Left lung (tissue), 10 donors: ENCODE results near the gene TLK1. TPM values are rescaled to one million over a fixed set of nuclear protein-coding genes. Genes with fewer than 3 reads are reported as not detected.

ENCODE experiments used
- ATAC-seq: fragments of 200-7000 bp; cut with Tn5 transposase; one replicate; pipeline ENCODE4 v1.9.1; 2020; ENCODE audit warnings: moderate library complexity
- DNase-seq, 4 donors: peaks; one replicate each; pipeline ENCODE4 v3.0.0-alpha.2; 2013 to 2020
- H3K27ac ChIP-seq, 2 donors: fragments of 200-600 bp; sonication (generic) in 1 of 2; one replicate each; pipeline versions ENCODE4 v1.5.0 to v1.8.0; 2020 to 2021
- H3K27me3 ChIP-seq, 2 donors: fragments of 200-600 bp; sonication (generic) in 1 of 2; one replicate each; pipeline versions ENCODE4 v1.5.0 to v1.8.0; 2020 to 2021
- H3K36me3 ChIP-seq, 2 donors: fragments of 200-600 bp; sonication (generic) in 1 of 2; one replicate each; pipeline versions ENCODE4 v1.5.0 to v1.8.0; 2020 to 2021
- H3K4me1 ChIP-seq, 2 donors: fragments of 200-600 bp; one replicate each; pipeline ENCODE4 v1.8.0; 2021
- H3K4me3 ChIP-seq, 2 donors: fragments of 200-600 bp; sonication (generic) in 1 of 2; one replicate each; pipeline versions ENCODE4 v1.5.0 to v1.8.0; 2020 to 2021; ENCODE audit warnings: mild to moderate bottlenecking in 1 of 2
- H3K9me3 ChIP-seq, 2 donors: fragments of 200-600 bp; sonication (generic) in 1 of 2; one replicate each; pipeline versions ENCODE4 v1.5.0 to v1.8.0; 2020 to 2021
- CTCF ChIP-seq, 2 donors: fragments of 200-600 bp; sonication (generic) in 1 of 2; IDR thresholded peaks; one replicate each; pipeline versions ENCODE4 v1.5.0 to v1.8.0; 2021; ENCODE audit warnings: antibody characterized with exemption in 2 of 2
- intact Hi-C, 2 donors: fragments of 100-400 bp; cut with DNase I; formaldehyde crosslinking; loops; one replicate each; pipeline versions ENCODE4 v1.11.2 to v1.14.2; 2022
- polyA plus RNA-seq, 6 donors: library from polyadenylated mRNA; unstranded; fragments of 120-200 nt; gene quantifications; one replicate each; pipeline ENCODE4 v1.2.1, GENCODE V29; 2013; ENCODE audit not compliant: insufficient read length in 6 of 6
- total RNA-seq, 2 donors: library from RNA; stranded (reverse); fragmentation: NEBNext Ultra II Directional; extraction: Animal tissue kit (Norgen Biotek cat#: 25700); gene quantifications; one replicate each; pipeline ENCODE4 v1.2.1, GENCODE V29; 2021
- donor health status: DM: no; HTN: yes; CAD: no.
- donor health status: DM: no; HTN: no; CAD: no.

The TLK1 gene
- total and polyA plus RNA-seq, 8 donors: 35.3 to 49.8 (median 40.4) TPM

DNA sequence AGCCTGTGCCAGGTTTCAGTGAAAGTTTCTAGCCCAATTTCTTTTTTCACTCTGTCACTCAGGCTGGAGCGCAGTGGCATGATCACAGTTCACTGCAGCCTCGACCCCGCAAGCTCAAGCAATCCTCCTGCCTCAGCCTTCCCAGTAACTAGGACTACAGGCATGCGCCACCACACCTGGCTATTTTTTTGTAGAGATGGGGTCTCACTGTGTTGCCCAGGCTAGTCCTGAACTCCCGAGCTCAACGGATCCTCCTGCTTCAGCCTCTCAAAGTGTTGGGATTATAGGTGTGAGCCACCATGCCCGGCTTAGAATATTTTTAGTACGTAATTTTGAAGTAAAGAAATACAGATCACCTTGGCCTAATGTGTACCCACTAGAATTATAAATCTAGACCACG is 144.6 kb downstream of the TLK1 start:
- H3K27ac ChIP-seq: no peak overlapping the region

GRCh38 chr2:171013851-171014250 is 146.8 kb downstream of the TLK1 start:
- H3K27me3 ChIP-seq: no peaks in the 10 kb centered on the region
- H3K4me3 ChIP-seq: no peak overlapping the region
- no peak overlapping the region for H3K27ac ChIP-seq
- peaks cover 0 to 48% of the 10 kb centered on the region in 2 donors for H3K36me3 ChIP-seq
- no peaks in the 10 kb centered on the region for H3K9me3 ChIP-seq
- DNase-seq (no peak), ATAC-seq (no peak)
- H3K4me1 ChIP-seq: no peaks in the 10 kb centered on the region
- intact Hi-C loops: no loop called here
- TF ChIP-seq CTCF (IDR thresholded peaks at IDR 0.05): no peak

More for the DNA sequence above, 144.6 kb downstream of the TLK1 start:
- peaks cover 0 to 44% of the 10 kb centered on the region in 2 donors for H3K36me3 ChIP-seq
- no peak for ATAC-seq
- intact Hi-C loops: no loop called here
- no peak for DNase-seq
- H3K9me3 ChIP-seq: no peaks in the 10 kb centered on the region
- no peak overlapping the region for H3K4me3 ChIP-seq
- H3K4me1 ChIP-seq: no peaks in the 10 kb centered on the region
- H3K27me3 ChIP-seq: no peaks in the 10 kb centered on the region
- TF ChIP-seq CTCF (IDR thresholded peaks at IDR 0.05): no peak

- ATAC-seq (no peak), DNase-seq (no peak)
- H3K27me3 ChIP-seq: no peaks in the 10 kb centered on the region
- H3K36me3 ChIP-seq: peaks cover 0 to 60% of the 10 kb centered on the region in 2 donors
- no peak overlapping the region for H3K27ac ChIP-seq
- no peak overlapping the region for H3K4me3 ChIP-seq
- H3K4me1 ChIP-seq: no peaks in the 10 kb centered on the region
- no peaks in the 10 kb centered on the region for H3K9me3 ChIP-seq
- TF ChIP-seq CTCF (IDR thresholded peaks at IDR 0.05): no peak
- intact Hi-C loops: no loop called here
Observed at GRCh38 chr2:171009386-171009785, 151.3 kb downstream of the TLK1 start.

DNA sequence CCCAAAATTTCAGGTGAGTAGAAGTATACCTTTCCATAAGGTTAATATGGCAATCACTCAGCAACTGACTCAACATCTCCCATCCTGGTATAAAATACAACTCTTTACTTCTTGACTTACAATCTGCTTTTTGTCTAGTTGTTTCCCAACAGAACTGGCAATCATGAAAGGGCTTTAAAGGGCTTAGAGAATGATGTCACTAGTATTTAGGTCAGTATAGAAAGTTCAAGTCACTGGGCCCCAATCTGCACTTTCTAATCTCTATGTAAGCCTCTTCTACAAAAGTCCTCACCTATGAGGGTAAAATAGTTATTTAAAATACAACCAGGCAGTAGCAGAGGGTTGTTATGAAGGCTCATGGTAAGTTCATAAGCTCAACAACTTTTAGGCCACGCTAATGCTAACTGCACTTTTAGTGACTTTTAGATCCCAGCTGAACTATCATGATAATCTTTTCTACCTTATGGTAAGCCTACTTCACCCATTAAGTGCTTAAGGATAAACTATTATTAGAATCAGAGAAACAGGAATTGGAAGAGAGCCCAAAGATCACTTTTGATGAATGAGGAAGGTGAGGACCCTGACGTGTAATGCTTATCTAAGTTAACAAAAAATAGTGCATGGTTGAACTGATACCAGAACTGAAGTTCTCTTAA is 152.0 kb downstream of the TLK1 start:
- intact Hi-C loops: no loop called here
- no peaks in the 10 kb centered on the region for H3K27me3 ChIP-seq
- ATAC-seq: no peak

GRCh38 chr2:171004833-171005232 is 155.9 kb downstream of the TLK1 start:
- intact Hi-C loops: no loop called here
- Histone ChIP-seq H3K36me3 (peaks cover 0 to 59% of the 10 kb centered on the region in 2 donors), H3K4me1 (no peaks in the 10 kb centered on the region), H3K27ac (no peak overlapping the region), H3K4me3 (no peak overlapping the region), H3K27me3 (no peaks in the 10 kb centered on the region), H3K9me3 (no peaks in the 10 kb centered on the region)
- TF ChIP-seq CTCF (IDR thresholded peaks at IDR 0.05): no peak
- ATAC-seq (no peak), DNase-seq (no peak)

More for the DNA sequence above, 152.0 kb downstream of the TLK1 start:
- no peaks in the 10 kb centered on the region for H3K9me3 ChIP-seq
- DNase-seq: no peak
- H3K4me1 ChIP-seq: no peaks in the 10 kb centered on the region
- H3K4me3 ChIP-seq: no peak overlapping the region
- no peak for TF ChIP-seq CTCF (IDR thresholded peaks at IDR 0.05)
- peaks cover 0 to 60% of the 10 kb centered on the region in 2 donors for H3K36me3 ChIP-seq
- H3K27ac ChIP-seq: no peak overlapping the region
